Endothelial cell of umbilical vein (primary cell): ENCODE data around the gene RIT2. TPM values are rescaled to one million over a fixed set of nuclear protein-coding genes. Genes with fewer than 3 reads are reported as not detected.

Source experiments
- BruUV-seq: library from RNA; stranded (reverse); fragments of 400-500 nt; replicated peaks from 2 replicates; lab custom pipeline; 2021; lab: Mats Ljungman, UMichigan
- CTCF ChIA-PET: fragments of 300-600, 350-600 bp; sonication (Branson Sonifier 250); formaldehyde crosslinking; loops from one replicate; lab custom pipeline; 2021; ENCODE audit warnings: antibody characterized with exemption, inconsistent platforms; lab: Charles Lee
- POLR2A ChIA-PET: fragments of 300-600, 350-600 bp; sonication (Branson Sonifier 250); formaldehyde crosslinking; loops from one replicate; lab custom pipeline; 2021; ENCODE audit warnings: antibody characterized with exemption, inconsistent platforms; lab: Charles Lee
- DNase-seq: peaks from one replicate; pipeline ENCODE4 v3.0.0-alpha.2; 2011; ENCODE audit warnings: low read depth, low spot score
- FAIRE-seq: peaks from 2 replicates; lab custom pipeline; 2011; peaks lifted over from hg19 to GRCh38; lab: Jason Lieb, UNC
- H2AFZ ChIP-seq: 2 replicates; pipeline ENCODE4 v1.6.0; 2012; ENCODE audit warnings: low read depth, low read length, control low read depth, inconsistent platforms
- H3K27ac ChIP-seq: 2 replicates; pipeline ENCODE4 v1.5.1; 2011; ENCODE audit warnings: low read depth, mild to moderate bottlenecking, control low read depth, low read length, moderate library complexity; ENCODE audit not compliant: insufficient read depth
- H3K27me3 ChIP-seq, 2 experiments: 2 replicates each; pipeline versions ENCODE4 v1.6.0 to v1.6.1; 2011; ENCODE audit warnings: low read length in 2 of 2, mixed read lengths in 1 of 2; ENCODE audit not compliant: control insufficient read depth in 2 of 2, insufficient read depth in 2 of 2
- H3K36me3 ChIP-seq, 2 experiments: 2 replicates in 1 of 2; 3 replicates in 1 of 2; pipeline ENCODE4 v1.5.1; 2011; ENCODE audit warnings: low read length in 2 of 2, mild to moderate bottlenecking in 1 of 2, moderate library complexity in 1 of 2; ENCODE audit not compliant: control insufficient read depth in 2 of 2, insufficient read depth in 2 of 2; ENCODE audit errors: extremely low read depth in 1 of 2
- H3K4me1 ChIP-seq: 3 replicates; pipeline ENCODE4 v1.5.1; 2011; ENCODE audit warnings: mild to moderate bottlenecking, low read length; ENCODE audit not compliant: control insufficient read depth, insufficient read depth; ENCODE audit errors: extremely low read depth
- H3K4me2 ChIP-seq: 2 replicates; pipeline ENCODE4 v1.6.1; 2011; ENCODE audit warnings: low read length, control low read depth, mixed read lengths; ENCODE audit not compliant: insufficient read depth
- H3K4me3 ChIP-seq, 3 experiments: fragments of 200-600 bp in 1 of 3; sonication (generic), shearing (Covaris generic) in 1 of 3; replicated peaks in 1 of 3; 2 replicates each; pipeline ENCODE4 v1.5.1; 2011 to 2016; ENCODE audit warnings: control low read depth in 3 of 3, low read length in 3 of 3, mild to moderate bottlenecking in 2 of 3, inconsistent platforms in 1 of 3, low read depth in 1 of 3, moderate library complexity in 1 of 3; ENCODE audit not compliant: insufficient read depth in 1 of 3
- H3K79me2 ChIP-seq: 2 replicates; pipeline ENCODE4 v1.6.0; 2012; ENCODE audit warnings: low read length, inconsistent platforms; ENCODE audit not compliant: control insufficient read depth, insufficient read depth
- H3K9ac ChIP-seq: replicated peaks from 2 replicates; pipeline ENCODE3; 2011; ENCODE audit warnings: low read length, control low read depth; ENCODE audit not compliant: insufficient read depth; ENCODE audit errors: extremely low read depth
- H3K9me1 ChIP-seq: replicated peaks from 3 replicates; pipeline ENCODE4 v1.6.0; 2011; ENCODE audit warnings: mild to moderate bottlenecking, low read length; ENCODE audit not compliant: control insufficient read depth, insufficient read depth; ENCODE audit errors: extremely low read depth
- H3K9me3 ChIP-seq: replicated peaks from 2 replicates; pipeline ENCODE4 v1.5.1; 2012; ENCODE audit warnings: low read length, inconsistent platforms; ENCODE audit not compliant: control insufficient read depth, insufficient read depth
- H4K20me1 ChIP-seq: replicated peaks from 2 replicates; pipeline ENCODE3; 2011; ENCODE audit warnings: mild to moderate bottlenecking, low read length; ENCODE audit not compliant: control insufficient read depth, insufficient read depth; ENCODE audit errors: extremely low read depth
- CTCF ChIP-seq, 2 donors: IDR thresholded peaks; 1 replicate in 1 of 2; 2 replicates in 1 of 2; pipeline ENCODE4 v1.5.1; 2011; ENCODE audit warnings: low read length in 2 of 2, mild to moderate bottlenecking in 2 of 2, moderate library complexity in 2 of 2, control low read depth in 1 of 2, inconsistent platforms in 1 of 2, low read depth in 1 of 2; ENCODE audit not compliant: insufficient read depth in 1 of 2; ENCODE audit errors: extremely low read depth in 1 of 2
- EZH2 ChIP-seq: IDR thresholded peaks from 2 replicates; pipeline ENCODE4 v1.6.1; 2012; ENCODE audit warnings: borderline replicate concordance, low read depth, mild to moderate bottlenecking, moderate library complexity, low read length, inconsistent platforms; ENCODE audit not compliant: severe bottlenecking
- FOS ChIP-seq: IDR thresholded peaks from 2 replicates; pipeline ENCODE4 v1.6.1; 2011; ENCODE audit warnings: mild to moderate bottlenecking, low read length, moderate library complexity, borderline replicate concordance; ENCODE audit not compliant: insufficient read depth
- GATA2 ChIP-seq: IDR thresholded peaks from 2 replicates; pipeline ENCODE4 v1.7.0; 2011; ENCODE audit warnings: low read depth, mild to moderate bottlenecking, moderate library complexity, mixed read lengths, low read length; ENCODE audit not compliant: insufficient read length, insufficient read depth
- JUN ChIP-seq: IDR thresholded peaks from 2 replicates; pipeline ENCODE4 v1.6.1; 2011; ENCODE audit warnings: borderline replicate concordance, low read depth; ENCODE audit not compliant: insufficient read length, insufficient read depth
- MAX ChIP-seq: IDR thresholded peaks from 2 replicates; pipeline ENCODE4 v1.6.1; 2011; ENCODE audit not compliant: insufficient read depth, insufficient read length
- MYC ChIP-seq: IDR thresholded peaks from one replicate; pipeline ENCODE4 v1.6.1; 2011; ENCODE audit warnings: mild to moderate bottlenecking, low read depth, low read length
- POLR2A ChIP-seq: IDR thresholded peaks from 2 replicates; pipeline ENCODE4 v1.6.1; 2012; ENCODE audit warnings: low read depth, mild to moderate bottlenecking, control low read depth, low read length
- POLR2AphosphoS5 ChIP-seq: IDR thresholded peaks from 2 replicates; pipeline ENCODE4 v1.6.1; 2012; ENCODE audit warnings: low read depth, mild to moderate bottlenecking, control low read depth, low read length, moderate library complexity; ENCODE audit not compliant: insufficient read depth
- dilution Hi-C: fragments of 300-500 bp; cut with MboI; formaldehyde crosslinking; loops from one replicate; pipeline ENCODE4 v1.15.0; 2019; ENCODE audit warnings: low sequenced_read_pairs; ENCODE audit not compliant: extremely low pct_ligation_motif_present
- intact Hi-C: fragments of 100-400 bp; cut with micrococcal nuclease; formaldehyde crosslinking; loops from one replicate; pipeline ENCODE4 v1.10.0; 2022
- polyA plus RNA-seq, 4 experiments: library from polyadenylated mRNA; depleted of rRNA in 3 of 4; stranded (reverse) in 3 of 4; unstranded in 1 of 4; fragments of >200 nt; gene quantifications; 2 replicates each; pipeline versions ENCODE4 v1.2.1 to v1.2.3, GENCODE V29; 2011 to 2012; ENCODE audit warnings: missing spikeins in 1 of 4
- total RNA-seq: library from RNA; stranded (reverse); gene quantifications from 2 replicates; pipeline ENCODE4 v1.2.3, GENCODE V29; 2021

The RIT2 gene
- total and polyA plus RNA-seq, 2 donors (not counting 3 experiments of a cell fraction or from before 2014, with no cell fraction given), result not detected

DNA sequence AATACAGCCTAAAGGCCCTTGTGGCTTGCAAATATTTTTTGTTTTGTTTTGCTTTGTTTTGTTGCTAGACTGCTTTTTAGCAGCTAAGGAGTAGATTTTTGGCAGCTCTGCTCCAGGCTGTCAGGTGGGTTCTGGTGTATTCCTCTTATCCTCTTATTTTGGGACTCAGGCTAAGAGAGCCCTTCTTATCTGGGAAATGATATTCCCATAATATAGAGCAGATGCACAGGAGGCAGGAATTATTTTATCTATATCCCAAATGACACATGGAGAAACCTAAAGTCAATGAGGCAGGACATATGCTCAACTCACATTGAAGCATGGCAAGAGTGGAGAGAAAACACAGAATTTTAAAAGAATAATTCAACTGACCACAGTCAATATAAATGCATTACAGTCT lies 369.6 kb downstream of the RIT2 start:
- Histone ChIP-seq H3K4me3 (no peak overlapping the region), H3K4me1 (no peaks in the 10 kb centered on the region), H3K27me3 (no peaks in the 10 kb centered on the region), H3K36me3 (no peaks in the 10 kb centered on the region), H2AFZ (no peak overlapping the region), H3K27ac (no peak overlapping the region), H3K9me3 (no peaks in the 10 kb centered on the region), H3K9ac (no peak overlapping the region), H3K79me2 (no peaks in the 10 kb centered on the region), H3K9me1 (no peaks in the 10 kb centered on the region), H3K4me2 (no peak overlapping the region), H4K20me1 (no peaks in the 10 kb centered on the region)
- no peak for TF ChIP-seq EZH2
- TF ChIP-seq GATA2, result no peak
- no peak for TF ChIP-seq MAX
- no peak for TF ChIP-seq JUN
- no peak for TF ChIP-seq FOS
- no peak for TF ChIP-seq CTCF (IDR thresholded peaks at IDR 0.05; ENCODE audit: extremely low read depth in 1 of 2, insufficient read depth in 1 of 2, low read depth in 1 of 2, low read length in 2 of 2)
- TF ChIP-seq MYC, result no peak
- no peak for TF ChIP-seq POLR2AphosphoS5
- no peak for TF ChIP-seq POLR2A
- ChIA-PET CTCF (no interaction called here), POLR2A (no interaction called here)
- FAIRE-seq (no peak), DNase-seq (no peak)
- BruUV-seq, result no TSS peak
- intact Hi-C loops (no loop called here), dilution Hi-C loops (no loop called here)
